ENCODE measurements around the gene LIPC.

DNA sequence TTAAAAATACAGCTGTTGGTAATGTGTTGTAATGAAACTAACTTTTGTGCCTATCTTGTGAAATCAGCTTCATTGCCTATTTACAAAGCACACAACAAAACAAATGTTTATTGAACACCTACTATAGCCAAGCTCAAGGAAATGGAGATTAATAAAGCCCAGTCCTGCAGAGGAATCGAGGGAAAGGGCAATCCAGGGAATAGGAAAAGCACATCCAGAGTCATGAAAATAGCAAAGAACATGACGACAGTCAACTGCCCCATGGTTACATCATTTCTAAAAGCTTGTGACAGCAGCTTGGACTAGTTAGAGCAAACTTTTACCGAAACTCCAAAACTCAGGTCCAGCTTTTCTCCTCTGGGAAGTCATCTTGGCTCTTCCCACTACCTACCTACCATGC, 157.3 kb downstream of the LIPC start:
- TF ChIP-seq MCM7 (IDR thresholded peaks at IDR 0.05), result no peak
- no peak for TF ChIP-seq TCF7L2 (IDR thresholded peaks at IDR 0.05; ENCODE audit: low read depth, low read length)
- no peak for TF ChIP-seq KDM4B (IDR thresholded peaks at IDR 0.05; ENCODE audit: borderline replicate concordance in 2 of 2, low read depth in 1 of 2)
- no peak for TF ChIP-seq LARP7 (IDR thresholded peaks at IDR 0.05)
- TF ChIP-seq, protein P1, sequence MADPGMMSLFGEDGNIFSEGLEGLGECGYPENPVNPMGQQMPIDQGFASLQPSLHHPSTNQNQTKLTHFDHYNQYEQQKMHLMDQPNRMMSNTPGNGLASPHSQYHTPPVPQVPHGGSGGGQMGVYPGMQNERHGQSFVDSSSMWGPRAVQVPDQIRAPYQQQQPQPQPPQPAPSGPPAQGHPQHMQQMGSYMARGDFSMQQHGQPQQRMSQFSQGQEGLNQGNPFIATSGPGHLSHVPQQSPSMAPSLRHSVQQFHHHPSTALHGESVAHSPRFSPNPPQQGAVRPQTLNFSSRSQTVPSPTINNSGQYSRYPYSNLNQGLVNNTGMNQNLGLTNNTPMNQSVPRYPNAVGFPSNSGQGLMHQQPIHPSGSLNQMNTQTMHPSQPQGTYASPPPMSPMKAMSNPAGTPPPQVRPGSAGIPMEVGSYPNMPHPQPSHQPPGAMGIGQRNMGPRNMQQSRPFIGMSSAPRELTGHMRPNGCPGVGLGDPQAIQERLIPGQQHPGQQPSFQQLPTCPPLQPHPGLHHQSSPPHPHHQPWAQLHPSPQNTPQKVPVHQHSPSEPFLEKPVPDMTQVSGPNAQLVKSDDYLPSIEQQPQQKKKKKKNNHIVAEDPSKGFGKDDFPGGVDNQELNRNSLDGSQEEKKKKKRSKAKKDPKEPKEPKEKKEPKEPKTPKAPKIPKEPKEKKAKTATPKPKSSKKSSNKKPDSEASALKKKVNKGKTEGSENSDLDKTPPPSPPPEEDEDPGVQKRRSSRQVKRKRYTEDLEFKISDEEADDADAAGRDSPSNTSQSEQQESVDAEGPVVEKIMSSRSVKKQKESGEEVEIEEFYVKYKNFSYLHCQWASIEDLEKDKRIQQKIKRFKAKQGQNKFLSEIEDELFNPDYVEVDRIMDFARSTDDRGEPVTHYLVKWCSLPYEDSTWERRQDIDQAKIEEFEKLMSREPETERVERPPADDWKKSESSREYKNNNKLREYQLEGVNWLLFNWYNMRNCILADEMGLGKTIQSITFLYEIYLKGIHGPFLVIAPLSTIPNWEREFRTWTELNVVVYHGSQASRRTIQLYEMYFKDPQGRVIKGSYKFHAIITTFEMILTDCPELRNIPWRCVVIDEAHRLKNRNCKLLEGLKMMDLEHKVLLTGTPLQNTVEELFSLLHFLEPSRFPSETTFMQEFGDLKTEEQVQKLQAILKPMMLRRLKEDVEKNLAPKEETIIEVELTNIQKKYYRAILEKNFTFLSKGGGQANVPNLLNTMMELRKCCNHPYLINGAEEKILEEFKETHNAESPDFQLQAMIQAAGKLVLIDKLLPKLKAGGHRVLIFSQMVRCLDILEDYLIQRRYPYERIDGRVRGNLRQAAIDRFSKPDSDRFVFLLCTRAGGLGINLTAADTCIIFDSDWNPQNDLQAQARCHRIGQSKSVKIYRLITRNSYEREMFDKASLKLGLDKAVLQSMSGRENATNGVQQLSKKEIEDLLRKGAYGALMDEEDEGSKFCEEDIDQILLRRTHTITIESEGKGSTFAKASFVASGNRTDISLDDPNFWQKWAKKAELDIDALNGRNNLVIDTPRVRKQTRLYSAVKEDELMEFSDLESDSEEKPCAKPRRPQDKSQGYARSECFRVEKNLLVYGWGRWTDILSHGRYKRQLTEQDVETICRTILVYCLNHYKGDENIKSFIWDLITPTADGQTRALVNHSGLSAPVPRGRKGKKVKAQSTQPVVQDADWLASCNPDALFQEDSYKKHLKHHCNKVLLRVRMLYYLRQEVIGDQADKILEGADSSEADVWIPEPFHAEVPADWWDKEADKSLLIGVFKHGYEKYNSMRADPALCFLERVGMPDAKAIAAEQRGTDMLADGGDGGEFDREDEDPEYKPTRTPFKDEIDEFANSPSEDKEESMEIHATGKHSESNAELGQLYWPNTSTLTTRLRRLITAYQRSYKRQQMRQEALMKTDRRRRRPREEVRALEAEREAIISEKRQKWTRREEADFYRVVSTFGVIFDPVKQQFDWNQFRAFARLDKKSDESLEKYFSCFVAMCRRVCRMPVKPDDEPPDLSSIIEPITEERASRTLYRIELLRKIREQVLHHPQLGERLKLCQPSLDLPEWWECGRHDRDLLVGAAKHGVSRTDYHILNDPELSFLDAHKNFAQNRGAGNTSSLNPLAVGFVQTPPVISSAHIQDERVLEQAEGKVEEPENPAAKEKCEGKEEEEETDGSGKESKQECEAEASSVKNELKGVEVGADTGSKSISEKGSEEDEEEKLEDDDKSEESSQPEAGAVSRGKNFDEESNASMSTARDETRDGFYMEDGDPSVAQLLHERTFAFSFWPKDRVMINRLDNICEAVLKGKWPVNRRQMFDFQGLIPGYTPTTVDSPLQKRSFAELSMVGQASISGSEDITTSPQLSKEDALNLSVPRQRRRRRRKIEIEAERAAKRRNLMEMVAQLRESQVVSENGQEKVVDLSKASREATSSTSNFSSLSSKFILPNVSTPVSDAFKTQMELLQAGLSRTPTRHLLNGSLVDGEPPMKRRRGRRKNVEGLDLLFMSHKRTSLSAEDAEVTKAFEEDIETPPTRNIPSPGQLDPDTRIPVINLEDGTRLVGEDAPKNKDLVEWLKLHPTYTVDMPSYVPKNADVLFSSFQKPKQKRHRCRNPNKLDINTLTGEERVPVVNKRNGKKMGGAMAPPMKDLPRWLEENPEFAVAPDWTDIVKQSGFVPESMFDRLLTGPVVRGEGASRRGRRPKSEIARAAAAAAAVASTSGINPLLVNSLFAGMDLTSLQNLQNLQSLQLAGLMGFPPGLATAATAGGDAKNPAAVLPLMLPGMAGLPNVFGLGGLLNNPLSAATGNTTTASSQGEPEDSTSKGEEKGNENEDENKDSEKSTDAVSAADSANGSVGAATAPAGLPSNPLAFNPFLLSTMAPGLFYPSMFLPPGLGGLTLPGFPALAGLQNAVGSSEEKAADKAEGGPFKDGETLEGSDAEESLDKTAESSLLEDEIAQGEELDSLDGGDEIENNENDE (IDR thresholded peaks at IDR 0.05; ENCODE audit: low read depth, low read length), result no peak
- no peak for TF ChIP-seq NR1H2 (CRISPR knock-in tag; IDR thresholded peaks at IDR 0.05)
- no peak for TF ChIP-seq RFX5 (IDR thresholded peaks at IDR 0.05; ENCODE audit: low read depth, low read length)
- TF ChIP-seq, protein P2, sequence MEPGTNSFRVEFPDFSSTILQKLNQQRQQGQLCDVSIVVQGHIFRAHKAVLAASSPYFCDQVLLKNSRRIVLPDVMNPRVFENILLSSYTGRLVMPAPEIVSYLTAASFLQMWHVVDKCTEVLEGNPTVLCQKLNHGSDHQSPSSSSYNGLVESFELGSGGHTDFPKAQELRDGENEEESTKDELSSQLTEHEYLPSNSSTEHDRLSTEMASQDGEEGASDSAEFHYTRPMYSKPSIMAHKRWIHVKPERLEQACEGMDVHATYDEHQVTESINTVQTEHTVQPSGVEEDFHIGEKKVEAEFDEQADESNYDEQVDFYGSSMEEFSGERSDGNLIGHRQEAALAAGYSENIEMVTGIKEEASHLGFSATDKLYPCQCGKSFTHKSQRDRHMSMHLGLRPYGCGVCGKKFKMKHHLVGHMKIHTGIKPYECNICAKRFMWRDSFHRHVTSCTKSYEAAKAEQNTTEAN (CRISPR knock-in tag; IDR thresholded peaks at IDR 0.05), result no peak
- TF ChIP-seq MXI1 (IDR thresholded peaks at IDR 0.05; ENCODE audit: low read depth, low read length), result no peak
- TF ChIP-seq, protein P3, sequence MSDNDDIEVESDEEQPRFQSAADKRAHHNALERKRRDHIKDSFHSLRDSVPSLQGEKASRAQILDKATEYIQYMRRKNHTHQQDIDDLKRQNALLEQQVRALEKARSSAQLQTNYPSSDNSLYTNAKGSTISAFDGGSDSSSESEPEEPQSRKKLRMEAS (CRISPR knock-in tag; IDR thresholded peaks at IDR 0.05), result no peak
- no peak for TF ChIP-seq NFYB (IDR thresholded peaks at IDR 0.05; ENCODE audit: extremely low read depth, insufficient read length)
- TF ChIP-seq ETV6 (IDR thresholded peaks at IDR 0.05; ENCODE audit: borderline replicate concordance in 1 of 2, low read depth in 2 of 2, low read length in 1 of 2), result no peak
- no peak for TF ChIP-seq ETV6 (CRISPR knock-in tag; IDR thresholded peaks at IDR 0.05; ENCODE audit: borderline replicate concordance)
